HepG2 (cell line): ENCODE data around the gene ZKSCAN1. TPM values are rescaled to one million over a fixed set of nuclear protein-coding genes. Genes with fewer than 3 reads are reported as not detected.

Source experiments
- AKAP8 ChIP-seq: sonication (generic); formaldehyde crosslinking; IDR thresholded peaks from 2 replicates; pipeline ENCODE4 v1.5.1; 2020; ENCODE audit warnings: mild to moderate bottlenecking, missing genetic modification reagents
- BATF2 ChIP-seq: sonication (generic); formaldehyde crosslinking; IDR thresholded peaks from 2 replicates; pipeline ENCODE4 v1.8.0; 2022; ENCODE audit warnings: mild to moderate bottlenecking, missing genetic modification reagents, moderate library complexity
- CENPX ChIP-seq: sonication (generic); formaldehyde crosslinking; IDR thresholded peaks from 2 replicates; pipeline ENCODE4 v1.9.0; 2021; ENCODE audit warnings: mild to moderate bottlenecking, missing genetic modification reagents, moderate library complexity
- CTCF ChIP-seq: sonication (generic); formaldehyde crosslinking; IDR thresholded peaks from 2 replicates; pipeline ENCODE4 v1.5.0; 2020; ENCODE audit warnings: mild to moderate bottlenecking, missing genetic modification reagents, moderate library complexity
- KAT2B ChIP-seq: fragments of 150-350 bp; IDR thresholded peaks from 2 replicates; pipeline ENCODE4 v1.6.1; 2014; ENCODE audit warnings: low read depth, low read length, borderline replicate concordance
- PAX8 ChIP-seq: sonication (generic); formaldehyde crosslinking; IDR thresholded peaks from 2 replicates; pipeline ENCODE4 v1.8.0; 2022; ENCODE audit warnings: mild to moderate bottlenecking, missing genetic modification reagents, borderline replicate concordance
- PITX1 ChIP-seq: sonication (generic); formaldehyde crosslinking; IDR thresholded peaks from 2 replicates; pipeline ENCODE4 v1.5.1; 2020; ENCODE audit warnings: mild to moderate bottlenecking, missing genetic modification reagents
- POLR2A ChIP-seq, 2 experiments: IDR thresholded peaks; 2 replicates each; pipeline ENCODE4 v1.6.1; 2011; ENCODE audit warnings: low read depth in 2 of 2, low read length in 2 of 2, mild to moderate bottlenecking in 1 of 2, moderate library complexity in 1 of 2; ENCODE audit not compliant: insufficient read depth in 1 of 2
- POLR2G ChIP-seq: fragments of 200-400 bp; formaldehyde crosslinking; IDR thresholded peaks from 2 replicates; pipeline ENCODE4 v1.6.1; 2018; ENCODE audit warnings: mild to moderate bottlenecking, low read depth, low read length, moderate library complexity
- PRDM4 ChIP-seq: sonication (generic); formaldehyde crosslinking; IDR thresholded peaks from 2 replicates; pipeline ENCODE4 v1.9.0; 2021; ENCODE audit warnings: missing genetic modification reagents, borderline replicate concordance
- SKI ChIP-seq: fragments of 450-650 bp; IDR thresholded peaks from one replicate; pipeline ENCODE4 v1.6.1; 2018; ENCODE audit warnings: mild to moderate bottlenecking; ENCODE audit not compliant: partially characterized antibody
- SOX6 ChIP-seq, 2 experiments: fragments of 450-650 bp in 1 of 2; sonication (generic) in 1 of 2; formaldehyde crosslinking in 1 of 2; IDR thresholded peaks; 2 replicates each; pipeline versions ENCODE4 v1.4.0 to v1.6.1; 2017 to 2020; ENCODE audit warnings: antibody characterized with exemption in 1 of 2, mild to moderate bottlenecking in 1 of 2, missing genetic modification reagents in 1 of 2
- TERF1 ChIP-seq: sonication (generic); formaldehyde crosslinking; IDR thresholded peaks from 2 replicates; pipeline ENCODE4 v1.8.0; 2022; ENCODE audit warnings: mild to moderate bottlenecking, missing genetic modification reagents, moderate library complexity
- THAP8 ChIP-seq: sonication (generic); formaldehyde crosslinking; IDR thresholded peaks from 2 replicates; pipeline ENCODE4 v1.5.1; 2020; ENCODE audit warnings: missing genetic modification reagents, mild to moderate bottlenecking, borderline replicate concordance
- ZFP90 ChIP-seq: sonication (generic); formaldehyde crosslinking; IDR thresholded peaks from 2 replicates; pipeline ENCODE4 v1.8.0; 2022; ENCODE audit warnings: missing genetic modification reagents, mild to moderate bottlenecking, inconsistent platforms, borderline replicate concordance
- ZNF121 ChIP-seq: sonication (generic); formaldehyde crosslinking; IDR thresholded peaks from 2 replicates; pipeline ENCODE4 v1.5.0; 2020; ENCODE audit warnings: mild to moderate bottlenecking, missing genetic modification reagents
- ZNF17 ChIP-seq: sonication (generic); formaldehyde crosslinking; IDR thresholded peaks from 2 replicates; pipeline ENCODE4 v1.5.0; 2020; ENCODE audit warnings: mild to moderate bottlenecking, missing genetic modification reagents
- ZNF468 ChIP-seq: sonication (generic); formaldehyde crosslinking; IDR thresholded peaks from 2 replicates; pipeline ENCODE4 v1.8.0; 2022; ENCODE audit warnings: mild to moderate bottlenecking, moderate library complexity, missing genetic modification reagents
- ZNF530 ChIP-seq: sonication (generic); formaldehyde crosslinking; IDR thresholded peaks from 2 replicates; pipeline ENCODE4 v1.5.0; 2020; ENCODE audit warnings: low read depth, mild to moderate bottlenecking, missing genetic modification reagents
- ZNF672 ChIP-seq: sonication (generic); formaldehyde crosslinking; IDR thresholded peaks from 2 replicates; pipeline ENCODE4 v1.8.1; 2022; ENCODE audit warnings: missing genetic modification reagents
- ZNF790 ChIP-seq: sonication (generic); formaldehyde crosslinking; IDR thresholded peaks from 2 replicates; pipeline ENCODE4 v1.8.0; 2022; ENCODE audit warnings: missing genetic modification reagents, mild to moderate bottlenecking, borderline replicate concordance
- polyA plus RNA-seq, 8 experiments: library from polyadenylated mRNA; depleted of rRNA in 3 of 8; stranded (reverse) in 7 of 8; unstranded in 1 of 8; fragments of >200 nt; fragmentation: Illumina TruSeq in 4 of 8; extraction: Trizol in 4 of 8; gene quantifications; 2 replicates each; pipeline versions ENCODE4 v1.2.1 to v1.2.3, GENCODE V29; 2011 to 2016; ENCODE audit warnings: low read depth in 4 of 8, missing spikeins in 1 of 8, mixed read lengths in 1 of 8; ENCODE audit not compliant: insufficient read depth in 1 of 8
- total RNA-seq, 5 experiments: library from RNA; depleted of rRNA; stranded (reverse); fragments of >200 nt; fragmentation: Illumina TruSeq; extraction: Trizol; gene quantifications; 2 replicates each; pipeline ENCODE4 v1.2.3, GENCODE V29; 2016; ENCODE audit warnings: low read depth in 1 of 5

Gene ZKSCAN1
- total and polyA plus RNA-seq, 2 of the 13 experiments (the other 11 are each of a cell fraction or from before 2014, with no cell fraction given), result 46.4 to 60.6 TPM

GRCh38 chr7:100015232-100016214 is at the start of gene ZKSCAN1 (continued):
- TF ChIP-seq BATF2 (no peak), SKI (no peak), ZNF17 (no peak), PAX8 (no peak), ZNF121 (CRISPR knock-in tag) (no peak), CENPX (no peak), KAT2B (no peak), PRDM4 (CRISPR knock-in tag) (no peak), POLR2G (peak; percentile 90), ZNF530 (CRISPR knock-in tag) (no peak), CTCF (peak; percentile 12; the same call in 1 of the 2 replicates), ZNF468 (CRISPR knock-in tag) (no peak), POLR2A (IDR thresholded peaks at IDR 0.05; ENCODE audit: insufficient read depth in 1 of 2, low read depth in 2 of 2, low read length in 2 of 2) (peak; percentile 85 to 91), THAP8 (CRISPR knock-in tag) (no peak), PITX1 (CRISPR knock-in tag) (no peak), ZNF790 (no peak), ZFP90 (CRISPR knock-in tag) (0 out of 2 replicates have a peak, but pooled peaks have one; percentile 28), ZNF672 (CRISPR knock-in tag) (no peak), TERF1 (CRISPR knock-in tag) (no peak), SOX6 (IDR thresholded peaks at IDR 0.05) (no peak), SOX6 (CRISPR knock-in tag; IDR thresholded peaks at IDR 0.05) (peak; percentile 78), AKAP8 (CRISPR knock-in tag) (no peak)
